Stimulated activated CD8-positive, alpha-beta memory T cell treated with anti-CD3 and anti-CD28 coated beads, Interleukin-4, amount 100 ng/mL, for 48 hours (primary cell): ENCODE results near the gene ICA1.
"Not testable (repeated sequence)": the region's sequence is repeated elsewhere in the genome, so short reads cannot be mapped to it uniquely, and the experiment has no call there.

Source experiments
- DNase-seq: peaks from one replicate; pipeline ENCODE4 v3.0.0-alpha.2; 2020

Gene ICA1

DNA sequence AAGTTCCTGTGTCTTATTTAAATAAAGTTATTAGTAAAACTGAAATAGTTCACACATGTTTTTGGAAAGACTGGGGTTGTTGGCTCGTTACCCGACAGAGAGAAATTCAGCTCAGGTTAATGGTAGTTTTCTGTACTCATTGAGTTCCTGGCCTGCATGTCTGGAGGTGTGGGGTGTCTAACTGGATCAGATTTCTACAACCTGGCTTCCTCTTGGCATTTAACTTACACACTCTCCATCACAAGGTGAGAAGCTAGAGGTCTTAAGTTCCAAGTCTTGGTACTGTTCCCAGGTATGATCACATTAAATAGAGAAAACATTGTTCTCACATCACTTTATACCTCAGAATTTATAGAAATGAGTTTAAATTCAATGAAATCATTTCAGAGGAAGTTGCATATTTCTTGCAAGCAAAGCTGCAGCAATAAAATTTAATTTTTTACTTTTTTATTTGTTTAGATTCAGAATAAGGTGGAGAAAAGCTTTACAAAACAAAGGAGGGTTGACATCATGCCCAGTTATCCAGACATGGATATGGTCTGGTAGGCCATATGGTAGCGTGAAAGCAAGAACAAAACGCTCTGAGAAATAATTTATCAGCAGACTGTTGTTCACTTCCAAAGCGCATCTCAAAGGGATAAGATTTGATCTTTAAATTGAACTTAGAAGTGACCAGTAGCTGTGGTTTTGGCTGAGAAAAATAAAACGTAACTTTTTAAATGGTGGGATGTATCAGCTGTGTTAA, 172.8 kb downstream of the ICA1 start:
- DNase-seq, result no peak

- DNase-seq, result no peak
Observed at GRCh38 chr7:8086239-8086638, 175.7 kb downstream of the ICA1 start.

DNA sequence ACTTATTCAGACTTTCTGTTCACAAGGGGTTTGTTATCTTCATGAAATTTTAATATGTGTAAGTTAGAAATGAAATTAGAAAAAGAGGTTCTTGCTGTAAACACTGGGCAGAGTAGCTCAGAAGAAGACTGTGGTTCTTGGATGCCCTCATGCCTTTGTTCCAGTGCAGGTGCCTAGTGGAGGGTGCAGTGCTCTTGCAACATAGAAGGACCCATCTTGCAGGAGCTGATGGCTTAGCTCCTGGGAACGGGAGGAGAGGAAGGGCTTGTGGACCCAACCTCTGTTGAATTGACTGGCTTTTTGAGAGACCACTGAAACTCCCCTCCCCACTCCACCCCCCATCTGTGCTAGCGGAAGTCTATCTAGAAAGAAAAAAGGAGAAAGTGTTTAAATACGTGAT, 176.5 kb downstream of the ICA1 start:
- no peak for DNase-seq

- DNase-seq, result no peak
Observed at GRCh38 chr7:8084836-8085235, 177.1 kb downstream of the ICA1 start.

GRCh38 chr7:8082762-8083161, 179.2 kb downstream of the ICA1 start:
- no peak for DNase-seq

- no peak for DNase-seq
Observed at GRCh38 chr7:8078418-8078817, 183.5 kb downstream of the ICA1 start.

- no peak for DNase-seq
Observed at GRCh38 chr7:8070451-8071180, 191.4 kb downstream of the ICA1 start.

- DNase-seq, result no peak
Observed at GRCh38 chr7:8068892-8069686, 192.9 kb downstream of the ICA1 start.

DNA sequence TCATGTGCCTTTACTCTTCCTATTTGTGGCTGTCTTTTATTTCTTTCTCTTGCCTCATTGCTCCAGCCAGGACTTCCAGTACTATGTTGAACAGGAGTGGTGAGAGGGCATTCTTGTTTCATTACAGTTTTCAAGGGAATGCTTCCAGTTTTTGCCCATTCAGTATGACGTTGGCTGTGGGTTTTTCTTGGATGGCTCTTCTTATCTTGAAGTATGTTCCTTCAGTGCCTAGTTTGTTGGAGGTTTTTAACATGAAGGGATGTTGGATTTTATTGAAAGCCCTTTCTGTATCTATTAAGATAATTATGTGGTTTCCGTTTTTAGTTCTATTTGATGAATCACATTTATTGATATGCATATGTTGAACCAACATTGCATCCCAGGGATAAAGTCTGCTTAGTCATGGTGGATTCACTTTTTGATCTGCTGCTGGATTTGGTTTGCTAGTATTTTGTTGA, 196.6 kb downstream of the ICA1 start:
- DNase-seq, result no peak

DNA sequence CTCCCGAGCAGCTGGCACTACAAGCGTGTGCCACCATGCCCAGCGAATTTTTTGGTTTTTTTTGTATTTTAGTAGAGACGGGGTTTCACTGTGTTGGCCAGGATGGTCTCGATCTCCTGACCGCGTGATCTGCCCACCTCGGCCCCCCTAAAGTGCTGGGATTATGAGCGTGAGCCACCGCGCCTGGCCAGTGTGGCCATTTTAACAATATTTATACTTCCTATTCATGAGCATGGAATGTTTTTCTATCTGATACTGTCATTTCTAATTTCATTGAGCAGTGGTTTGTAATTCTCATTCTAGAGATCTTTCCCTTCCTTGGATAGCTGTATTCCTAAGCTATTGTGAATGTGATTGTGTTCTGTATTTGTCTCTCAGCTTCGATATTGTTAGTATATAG, 197.1 kb downstream of the ICA1 start:
- no peak for DNase-seq

- DNase-seq, result no peak
Observed at GRCh38 chr7:8063706-8064297, 198.2 kb downstream of the ICA1 start.

GRCh38 chr7:8063300-8063699, 198.7 kb downstream of the ICA1 start:
- not testable (repeated sequence) for DNase-seq
